T-helper 17 cell (primary cell): Measurements from ENCODE around the gene PHAF1. TPM values are rescaled to one million over a fixed set of nuclear protein-coding genes. Genes with fewer than 3 reads are reported as not detected.
A peak's percentile ranks its signal among the peaks of the same experiment; 100 is the strongest.

ENCODE experiments used
- ATAC-seq: fragments of 150-1000 bp; cut with Tn5 transposase; 2 replicates; pipeline ENCODE4 v1.10.0; 2021; ENCODE audit warnings: mild to moderate bottlenecking, moderate library complexity
- DNase-seq, 3 donors: peaks; one replicate each; pipeline versions ENCODE4 v3.0.0 to v3.0.0-alpha.2; 2020 to 2021
- H3K9me3 ChIP-seq: one replicate; pipeline ENCODE4 v1.7.0; 2013; ENCODE audit warnings: low read length, mild to moderate bottlenecking; ENCODE audit not compliant: control insufficient read depth, poor library complexity, severe bottlenecking
- H3K27ac Mint-ChIP-seq: one replicate; pipeline ENCODE4 v1.8.0; 2022; ENCODE audit warnings: mild to moderate bottlenecking, moderate library complexity, mixed read lengths
- H3K27me3 Mint-ChIP-seq: one replicate; pipeline ENCODE4 v1.8.0; 2022; ENCODE audit warnings: mixed read lengths
- H3K36me3 Mint-ChIP-seq: one replicate; pipeline ENCODE4 v1.8.0; 2022; ENCODE audit warnings: low read depth, mixed read lengths
- H3K4me1 Mint-ChIP-seq: one replicate; pipeline ENCODE4 v1.8.0; 2022; ENCODE audit warnings: mild to moderate bottlenecking, mixed read lengths
- H3K4me3 Mint-ChIP-seq: one replicate; pipeline ENCODE4 v1.8.0; 2022; ENCODE audit warnings: mild to moderate bottlenecking, moderate library complexity, mixed read lengths
- total RNA-seq, 4 donors: library from RNA in 2 of 4; stranded (reverse) in 2 of 4; gene quantifications; one replicate each; pipeline ENCODE4 v1.2.3 and lab custom pipeline; 2022 to 2026

PHAF1 gene
- total RNA-seq, 2 donors from 2014 or later, result 11.9 to 17.0 TPM

DNA sequence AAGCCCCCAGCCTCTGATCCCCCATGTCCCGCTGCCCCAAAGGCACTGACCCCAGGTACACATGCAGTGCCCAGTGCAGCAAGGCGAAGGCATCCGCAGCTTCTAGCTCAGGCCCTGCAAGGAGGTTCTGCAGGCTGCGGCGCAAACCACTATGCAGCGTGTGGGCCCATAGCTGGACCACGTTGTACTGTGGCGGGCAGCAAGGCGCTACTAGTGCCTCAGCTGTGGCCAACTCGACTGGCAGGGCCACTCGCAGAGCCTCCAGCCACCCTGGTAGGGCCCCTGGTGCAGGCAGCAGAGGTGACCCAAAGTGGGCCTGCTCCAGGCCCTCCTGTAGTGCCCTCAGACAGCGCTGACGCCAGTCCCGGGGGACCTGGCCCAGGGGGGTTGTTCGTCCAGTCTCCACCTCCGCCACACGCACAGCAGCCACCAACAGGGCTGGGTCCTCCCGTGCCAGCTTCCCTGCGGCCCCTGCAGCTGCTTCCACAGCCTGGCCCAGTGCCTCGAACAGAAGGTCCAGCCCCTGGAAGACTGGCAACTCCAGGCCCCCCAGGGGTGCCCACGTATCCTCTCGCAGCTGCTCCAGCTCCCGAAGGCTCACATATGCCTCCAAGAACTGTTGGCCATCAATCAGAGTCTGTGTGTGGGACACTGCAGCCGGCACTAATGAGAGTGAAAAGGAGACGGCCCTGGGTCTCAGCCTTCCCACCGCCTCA lies 77.6 kb downstream of the PHAF1 start:
- Mint-ChIP-seq H3K4me3 (no peak overlapping the region), H3K27me3 (peaks cover 6% of the 10 kb centered on the region), H3K4me1 (peaks cover 16% of the 10 kb centered on the region), H3K27ac (no peak overlapping the region), H3K36me3 (no peaks in the 10 kb centered on the region)
- DNase-seq (no peak), ATAC-seq (no peak)
- H3K9me3 ChIP-seq, result peaks cover under 1% of the 10 kb centered on the region

DNA sequence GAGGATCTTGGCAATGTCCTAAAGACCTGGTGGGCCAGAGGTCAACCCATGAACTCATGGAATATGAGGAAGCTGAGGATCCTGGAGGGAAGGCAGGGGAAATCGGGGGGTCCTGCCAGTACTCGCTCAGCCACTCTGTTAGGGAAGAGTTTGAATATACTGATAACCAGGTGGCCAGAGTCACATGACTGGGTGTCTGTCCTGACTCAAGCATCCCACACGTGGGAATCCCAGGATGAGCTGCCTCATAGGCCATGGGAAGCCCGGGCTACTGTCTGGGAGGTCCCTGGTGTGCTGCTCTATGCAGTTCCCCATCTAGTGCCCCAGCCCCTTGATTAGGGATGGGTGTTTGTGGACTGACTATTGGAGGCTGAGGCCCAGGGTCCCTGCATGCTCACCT lies 78.6 kb downstream of the PHAF1 start:
- Mint-ChIP-seq H3K36me3 (no peaks in the 10 kb centered on the region), H3K27me3 (peaks cover 6% of the 10 kb centered on the region), H3K27ac (no peak overlapping the region), H3K4me1 (peaks cover 21% of the 10 kb centered on the region), H3K4me3 (no peak overlapping the region)
- H3K9me3 ChIP-seq, result peaks cover 3% of the 10 kb centered on the region
- ATAC-seq (no peak), DNase-seq (no peak)

DNA sequence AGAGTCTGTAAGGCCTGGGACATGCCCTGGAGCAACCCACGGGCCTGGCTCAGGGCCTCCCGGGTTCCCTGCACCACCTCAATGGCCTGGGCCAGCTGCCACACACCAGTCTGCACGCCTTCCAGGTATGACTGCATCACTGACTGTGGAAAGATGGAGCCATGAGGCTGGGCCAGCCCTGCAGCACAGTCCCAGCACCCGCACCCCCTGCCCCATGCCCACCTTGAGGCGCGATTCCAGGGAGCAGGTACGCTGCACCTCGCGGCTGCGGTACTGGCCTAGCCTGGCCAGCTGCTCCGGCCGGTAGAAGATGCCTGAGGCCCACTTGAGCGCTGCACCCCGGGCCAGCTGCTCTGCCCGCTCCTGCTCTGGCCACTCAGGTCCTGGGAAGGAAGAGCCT lies 79.1 kb downstream of the PHAF1 start:
- H3K9me3 ChIP-seq, result peaks cover 3% of the 10 kb centered on the region
- Mint-ChIP-seq H3K27ac (no peak overlapping the region), H3K36me3 (no peaks in the 10 kb centered on the region), H3K4me1 (peaks cover 25% of the 10 kb centered on the region), H3K27me3 (peaks cover 6% of the 10 kb centered on the region), H3K4me3 (no peak overlapping the region)
- ATAC-seq (no peak), DNase-seq (no peak)

DNA sequence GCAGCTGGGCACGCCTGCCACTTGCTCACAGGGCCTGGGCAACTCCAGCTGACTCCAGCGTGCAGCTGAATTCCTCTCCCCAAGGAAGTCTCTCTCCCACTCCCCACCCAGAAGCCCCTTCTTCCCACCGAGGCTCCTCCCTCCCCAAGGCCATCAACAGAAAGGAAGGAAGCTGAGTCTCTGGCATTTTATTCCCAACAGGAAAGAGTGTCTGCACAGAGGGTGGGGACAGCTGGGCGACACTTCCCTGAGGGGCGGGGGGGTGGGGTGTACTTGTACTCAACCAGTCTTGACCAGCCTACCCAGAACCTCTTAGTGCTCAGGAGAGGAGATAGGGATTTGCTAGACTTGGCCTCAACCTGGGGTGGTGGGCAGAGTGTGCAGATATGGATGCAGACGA lies 80.3 kb downstream of the PHAF1 start, which contains the start of gene EXOC3L1:
Gene EXOC3L1 (minus strand): TSS at position 96 of the 400 bp plus-strand sequence. CDS start 460 bp downstream, outside the sequence.
- DNase-seq (no peak), ATAC-seq (no peak)
- peaks cover 6% of the 10 kb centered on the region for H3K27me3 Mint-ChIP-seq
- peaks cover 28% of the 10 kb centered on the region for H3K4me1 Mint-ChIP-seq
- no peak within 1 kb of the TSS for H3K27ac Mint-ChIP-seq
- no peaks in the 10 kb centered on the region for H3K36me3 Mint-ChIP-seq
- H3K4me3 Mint-ChIP-seq, result no peak within 1 kb of the TSS
- peaks cover 3% of the 10 kb centered on the region for H3K9me3 ChIP-seq

GRCh38 chr16:67190448-67191399 lies 81.0 kb downstream of the PHAF1 start:
- Mint-ChIP-seq H3K27me3 (no peaks in the 10 kb centered on the region), H3K4me1 (peaks cover 24% of the 10 kb centered on the region), H3K27ac (peak overlapping the region; percentile 81), H3K4me3 (no peak overlapping the region), H3K36me3 (no peaks in the 10 kb centered on the region)
- peaks cover 3% of the 10 kb centered on the region for H3K9me3 ChIP-seq
- DNase-seq (no peak), ATAC-seq (no peak)

GRCh38 chr16:67191411-67191994 lies 81.8 kb downstream of the PHAF1 start:
- no peaks in the 10 kb centered on the region for H3K27me3 Mint-ChIP-seq
- peaks cover 3% of the 10 kb centered on the region for H3K9me3 ChIP-seq
- DNase-seq (no peak), ATAC-seq (no peak)
- H3K36me3 Mint-ChIP-seq, result peaks cover 3% of the 10 kb centered on the region
- peak overlapping the region; percentile 94 for H3K4me3 Mint-ChIP-seq
- H3K4me1 Mint-ChIP-seq, result peaks cover 29% of the 10 kb centered on the region
- peak overlapping the region; percentile 81 for H3K27ac Mint-ChIP-seq

DNA sequence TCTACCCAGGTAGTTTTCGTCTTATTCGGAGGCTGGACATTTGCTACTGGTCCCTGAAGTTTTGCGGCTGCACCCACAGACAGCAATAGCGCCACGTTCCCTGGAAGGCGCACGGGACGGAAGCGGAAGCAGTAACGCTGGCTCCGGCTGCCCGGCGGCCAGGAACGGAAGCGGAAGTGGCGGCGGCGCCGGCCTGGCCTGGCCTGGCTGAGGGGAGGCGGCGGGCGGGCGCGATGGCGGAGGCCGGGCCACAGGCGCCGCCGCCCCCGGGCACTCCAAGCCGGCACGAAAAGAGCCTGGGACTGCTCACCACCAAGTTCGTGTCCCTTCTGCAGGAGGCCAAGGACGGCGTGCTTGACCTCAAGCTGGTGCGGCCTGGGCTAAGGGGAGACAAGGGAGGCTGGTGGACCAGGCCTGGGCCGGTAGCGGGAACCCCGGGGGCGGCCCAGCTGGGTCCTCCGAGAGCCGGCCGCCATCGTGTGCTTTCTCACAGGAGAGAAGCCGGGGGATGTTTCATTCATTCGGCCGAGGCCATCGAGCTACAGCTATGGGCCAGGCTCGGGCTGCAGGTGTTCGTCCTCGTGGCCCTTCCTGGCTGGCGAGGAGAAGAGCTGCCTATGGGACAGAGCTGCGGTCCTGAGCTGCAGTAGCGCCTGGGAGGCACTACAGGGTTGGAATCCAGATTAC lies 82.4 kb downstream of the PHAF1 start, which contains the start of gene E2F4:
Gene E2F4 (plus strand): TSS at position 161 of the 687 bp plus-strand sequence. CDS start 73 bp downstream, at position 234.
- no peaks in the 10 kb centered on the region for H3K27me3 Mint-ChIP-seq
- H3K4me1 Mint-ChIP-seq, result peaks cover 33% of the 10 kb centered on the region
- DNase-seq, result peak; percentile 75 to 78 (median 77)
- peaks cover 3% of the 10 kb centered on the region for H3K9me3 ChIP-seq
- ATAC-seq, result peak; percentile 96
- H3K4me3 Mint-ChIP-seq, result peak within 1 kb of the TSS; percentile 94
- H3K27ac Mint-ChIP-seq, result peak within 1 kb of the TSS; percentile 81
- peaks cover 3% of the 10 kb centered on the region for H3K36me3 Mint-ChIP-seq

DNA sequence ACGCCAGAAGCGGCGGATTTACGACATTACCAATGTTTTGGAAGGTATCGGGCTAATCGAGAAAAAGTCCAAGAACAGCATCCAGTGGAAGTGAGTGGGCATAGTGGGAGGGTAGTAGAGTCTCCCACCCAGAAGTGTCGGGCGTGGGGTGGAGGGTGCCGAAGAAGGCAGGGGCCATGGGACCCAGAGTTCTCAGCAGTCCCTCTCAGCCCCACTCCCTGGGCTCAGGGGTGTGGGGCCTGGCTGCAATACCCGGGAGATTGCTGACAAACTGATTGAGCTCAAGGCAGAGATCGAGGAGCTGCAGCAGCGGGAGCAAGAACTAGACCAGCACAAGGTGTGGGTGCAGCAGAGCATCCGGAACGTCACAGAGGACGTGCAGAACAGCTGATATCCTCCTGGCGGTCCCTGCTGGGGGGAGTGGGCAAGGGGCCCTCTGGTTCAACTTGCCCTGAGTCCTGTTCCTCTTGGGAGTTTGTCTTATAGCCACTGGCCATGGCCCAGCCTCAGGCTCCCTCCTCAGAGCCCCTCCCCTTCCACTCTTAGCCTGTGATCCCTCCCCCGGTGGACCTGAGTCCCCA lies 83.1 kb downstream of the PHAF1 start:
- H3K36me3 Mint-ChIP-seq, result peaks cover 3% of the 10 kb centered on the region
- H3K27ac Mint-ChIP-seq, result peak overlapping the region; percentile 81
- no peak for DNase-seq
- H3K27me3 Mint-ChIP-seq, result no peaks in the 10 kb centered on the region
- peak overlapping the region; percentile 94 for H3K4me3 Mint-ChIP-seq
- peak; percentile 48 for ATAC-seq
- H3K4me1 Mint-ChIP-seq, result peaks cover 33% of the 10 kb centered on the region
- H3K9me3 ChIP-seq, result peaks cover 3% of the 10 kb centered on the region

DNA sequence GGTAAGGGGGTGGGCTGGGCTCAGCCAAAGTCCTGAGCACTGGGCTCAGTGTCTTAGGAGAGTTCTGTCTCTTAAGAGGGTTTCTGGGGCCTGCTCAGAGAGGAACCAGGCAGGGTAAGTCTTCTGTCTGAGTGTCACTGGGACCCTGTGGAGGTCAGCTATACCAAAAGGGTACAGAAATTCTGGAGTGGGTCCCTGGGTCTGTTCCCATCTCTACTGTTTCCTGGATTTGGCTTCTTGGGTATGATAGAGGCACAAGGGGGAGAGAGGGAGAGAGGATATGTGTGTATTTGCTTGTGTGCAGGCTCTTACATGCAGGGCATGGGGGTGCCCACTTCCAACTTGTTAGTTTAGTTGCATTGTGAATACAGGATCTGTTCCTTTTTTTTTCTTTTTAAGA lies 83.8 kb downstream of the PHAF1 start:
- H3K9me3 ChIP-seq, result peaks cover 3% of the 10 kb centered on the region
- DNase-seq (no peak), ATAC-seq (no peak)
- H3K36me3 Mint-ChIP-seq, result peaks cover 3% of the 10 kb centered on the region
- no peaks in the 10 kb centered on the region for H3K27me3 Mint-ChIP-seq
- peak overlapping the region; percentile 81 for H3K27ac Mint-ChIP-seq
- H3K4me1 Mint-ChIP-seq, result peaks cover 37% of the 10 kb centered on the region
- H3K4me3 Mint-ChIP-seq, result peak overlapping the region; percentile 94

GRCh38 chr16:67194260-67194659 lies 84.5 kb downstream of the PHAF1 start:
- no peaks in the 10 kb centered on the region for H3K27me3 Mint-ChIP-seq
- no peak for ATAC-seq
- H3K4me3 Mint-ChIP-seq, result peak overlapping the region; percentile 94
- DNase-seq, result no peak
- H3K9me3 ChIP-seq, result peaks cover 3% of the 10 kb centered on the region
- H3K36me3 Mint-ChIP-seq, result peaks cover 3% of the 10 kb centered on the region
- peaks cover 37% of the 10 kb centered on the region for H3K4me1 Mint-ChIP-seq
- H3K27ac Mint-ChIP-seq, result peak overlapping the region; percentile 81

GRCh38 chr16:67195676-67196075 lies 85.9 kb downstream of the PHAF1 start:
- peaks cover 3% of the 10 kb centered on the region for H3K36me3 Mint-ChIP-seq
- no peaks in the 10 kb centered on the region for H3K27me3 Mint-ChIP-seq
- peaks cover 37% of the 10 kb centered on the region for H3K4me1 Mint-ChIP-seq
- peaks cover 3% of the 10 kb centered on the region for H3K9me3 ChIP-seq
- ATAC-seq (no peak), DNase-seq (no peak)
- no peak overlapping the region for H3K27ac Mint-ChIP-seq
- no peak overlapping the region for H3K4me3 Mint-ChIP-seq

GRCh38 chr16:67196881-67197280 lies 87.1 kb downstream of the PHAF1 start:
- H3K9me3 ChIP-seq, result peaks cover 3% of the 10 kb centered on the region
- Mint-ChIP-seq H3K27me3 (no peaks in the 10 kb centered on the region), H3K4me3 (no peak overlapping the region), H3K4me1 (peaks cover 30% of the 10 kb centered on the region), H3K27ac (peak overlapping the region; percentile 53), H3K36me3 (peaks cover 3% of the 10 kb centered on the region)
- ATAC-seq, result no peak
- DNase-seq, result no peak
